ENCODE results near the gene C10orf90. TPM values are rescaled to one million over a fixed set of nuclear protein-coding genes. Genes with fewer than 3 reads are reported as not detected.

Gene C10orf90
- total RNA-seq, 1 donor from 2014 or later: not detected

GRCh38 chr10:126499744-126500143, 170.7 kb downstream of the C10orf90 start:
- no peaks in the 10 kb centered on the region for H3K36me3 Mint-ChIP-seq (ENCODE audit: low read depth)
- no peak overlapping the region for H3K4me3 Mint-ChIP-seq
- H3K27ac Mint-ChIP-seq: no peak overlapping the region
- CTCF ChIA-PET: no interaction called here
- H3K4me1 Mint-ChIP-seq: no peaks in the 10 kb centered on the region
- H3K9me3 Mint-ChIP-seq: no peaks in the 10 kb centered on the region
- intact Hi-C loops (cut with micrococcal nuclease): no loop called here
- TF ChIP-seq, protein P1, sequence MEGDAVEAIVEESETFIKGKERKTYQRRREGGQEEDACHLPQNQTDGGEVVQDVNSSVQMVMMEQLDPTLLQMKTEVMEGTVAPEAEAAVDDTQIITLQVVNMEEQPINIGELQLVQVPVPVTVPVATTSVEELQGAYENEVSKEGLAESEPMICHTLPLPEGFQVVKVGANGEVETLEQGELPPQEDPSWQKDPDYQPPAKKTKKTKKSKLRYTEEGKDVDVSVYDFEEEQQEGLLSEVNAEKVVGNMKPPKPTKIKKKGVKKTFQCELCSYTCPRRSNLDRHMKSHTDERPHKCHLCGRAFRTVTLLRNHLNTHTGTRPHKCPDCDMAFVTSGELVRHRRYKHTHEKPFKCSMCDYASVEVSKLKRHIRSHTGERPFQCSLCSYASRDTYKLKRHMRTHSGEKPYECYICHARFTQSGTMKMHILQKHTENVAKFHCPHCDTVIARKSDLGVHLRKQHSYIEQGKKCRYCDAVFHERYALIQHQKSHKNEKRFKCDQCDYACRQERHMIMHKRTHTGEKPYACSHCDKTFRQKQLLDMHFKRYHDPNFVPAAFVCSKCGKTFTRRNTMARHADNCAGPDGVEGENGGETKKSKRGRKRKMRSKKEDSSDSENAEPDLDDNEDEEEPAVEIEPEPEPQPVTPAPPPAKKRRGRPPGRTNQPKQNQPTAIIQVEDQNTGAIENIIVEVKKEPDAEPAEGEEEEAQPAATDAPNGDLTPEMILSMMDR (IDR thresholded peaks at IDR 0.05): no peak
- H3K27me3 Mint-ChIP-seq: no peaks in the 10 kb centered on the region
- DNase-seq (no peak), ATAC-seq (ENCODE audit: low read depth) (no peak)
- POLR2A ChIA-PET: no interaction called here

DNA sequence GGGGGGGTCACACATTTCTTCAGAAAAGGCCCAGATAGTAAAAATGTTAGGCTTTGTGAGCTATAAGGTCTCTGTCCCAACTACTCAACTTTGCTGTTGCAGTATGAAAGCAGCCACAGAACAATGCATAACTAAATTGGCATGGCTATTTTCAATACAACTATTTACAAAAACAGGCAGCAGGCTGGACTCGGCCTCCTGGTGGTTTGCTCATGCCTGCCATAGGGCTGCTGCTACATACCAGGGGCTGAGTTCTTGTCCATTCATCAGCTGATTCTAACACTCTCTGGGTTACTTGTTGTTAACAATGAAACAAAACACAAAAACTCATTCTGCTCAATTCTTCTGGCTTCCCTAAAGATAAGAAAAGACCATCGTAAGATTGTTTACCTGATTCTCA, 172.8 kb downstream of the C10orf90 start:
- TF ChIP-seq, protein P1 (IDR thresholded peaks at IDR 0.05): no peak
- no peak overlapping the region for H3K4me3 Mint-ChIP-seq
- intact Hi-C loops (cut with micrococcal nuclease): no loop called here
- H3K36me3 Mint-ChIP-seq (ENCODE audit: low read depth): no peaks in the 10 kb centered on the region
- H3K27ac Mint-ChIP-seq: no peak overlapping the region
- ChIA-PET POLR2A (no interaction called here), CTCF (no interaction called here)
- ATAC-seq (ENCODE audit: low read depth): no peak
- H3K4me1 Mint-ChIP-seq: no peaks in the 10 kb centered on the region
- H3K27me3 Mint-ChIP-seq: no peaks in the 10 kb centered on the region
- no peak for DNase-seq
- H3K9me3 Mint-ChIP-seq: no peaks in the 10 kb centered on the region

- no peaks in the 10 kb centered on the region for H3K27me3 Mint-ChIP-seq
Observed at GRCh38 chr10:126496771-126497545, 173.5 kb downstream of the C10orf90 start.

GRCh38 chr10:126491476-126491875, 179.0 kb downstream of the C10orf90 start:
- no peak overlapping the region for H3K4me3 Mint-ChIP-seq
- no peaks in the 10 kb centered on the region for H3K36me3 Mint-ChIP-seq (ENCODE audit: low read depth)
- TF ChIP-seq, protein P1 (IDR thresholded peaks at IDR 0.05): no peak
- H3K27ac Mint-ChIP-seq: no peak overlapping the region
- no peak for ATAC-seq (ENCODE audit: low read depth)
- no peaks in the 10 kb centered on the region for H3K27me3 Mint-ChIP-seq
- CTCF ChIA-PET: no interaction called here
- no peak for DNase-seq
- intact Hi-C loops (cut with micrococcal nuclease): no loop called here
- H3K9me3 Mint-ChIP-seq: peaks cover 10% of the 10 kb centered on the region
- POLR2A ChIA-PET: no interaction called here
- no peaks in the 10 kb centered on the region for H3K4me1 Mint-ChIP-seq

More at GRCh38 chr10:126496771-126497545, 173.5 kb downstream of the C10orf90 start:
- ChIA-PET CTCF (interaction anchor here (0.5 kb wide), 1 partner anchor 627 kb away, joined by 4 read pairs; no protein-coding TSS in a partner anchor), POLR2A (no interaction called here)
- intact Hi-C loops (cut with micrococcal nuclease): no loop called here
- DNase-seq (no peak), ATAC-seq (ENCODE audit: low read depth) (no peak)
- no peak overlapping the region for H3K4me3 Mint-ChIP-seq
- no peaks in the 10 kb centered on the region for H3K9me3 Mint-ChIP-seq
- TF ChIP-seq, protein P1 (IDR thresholded peaks at IDR 0.05): no peak
- H3K36me3 Mint-ChIP-seq (ENCODE audit: low read depth): no peaks in the 10 kb centered on the region
- H3K27ac Mint-ChIP-seq: no peak overlapping the region
- no peaks in the 10 kb centered on the region for H3K4me1 Mint-ChIP-seq

- ATAC-seq (ENCODE audit: low read depth) (no peak), DNase-seq (no peak)
- Mint-ChIP-seq H3K27me3 (no peaks in the 10 kb centered on the region), H3K4me1 (no peaks in the 10 kb centered on the region), H3K36me3 (ENCODE audit: low read depth) (no peaks in the 10 kb centered on the region), H3K27ac (no peak overlapping the region), H3K4me3 (no peak overlapping the region), H3K9me3 (no peaks in the 10 kb centered on the region)
- intact Hi-C loops (cut with micrococcal nuclease): no loop called here
- ChIA-PET POLR2A (no interaction called here), CTCF (no interaction called here)
- TF ChIP-seq, protein P1 (IDR thresholded peaks at IDR 0.05): no peak
Observed at GRCh38 chr10:126481181-126481580, 189.3 kb downstream of the C10orf90 start.
